ENCODE measurements around the gene FBXW10B.
"Not testable (repeated sequence)": the region's sequence is repeated elsewhere in the genome, so short reads cannot be mapped to it uniquely, and the experiment has no call there.

Gene FBXW10B

GRCh38 chr17:15619331-15620058 lies at the start of gene FBXW10B:
TSS of gene FBXW10B (minus strand) at chr17:15619704. CDS start at chr17:15619512, 192 bp downstream.
- in situ Hi-C loops (cut with MboI; ENCODE audit: low sequenced_read_pairs): not testable (repeated sequence)

GRCh38 chr17:15663691-15664090 lies 44.2 kb upstream of the FBXW10B start:
- in situ Hi-C loops (cut with MboI; ENCODE audit: low sequenced_read_pairs): no loop called here

GRCh38 chr17:15663176-15663575 lies 43.7 kb upstream of the FBXW10B start:
- in situ Hi-C loops (cut with MboI; ENCODE audit: low sequenced_read_pairs): no loop called here

GRCh38 chr17:15662681-15663080 lies 43.2 kb upstream of the FBXW10B start:
- in situ Hi-C loops (cut with MboI; ENCODE audit: low sequenced_read_pairs): no loop called here

- in situ Hi-C loops (cut with MboI; ENCODE audit: low sequenced_read_pairs): no loop called here
Measured at GRCh38 chr17:15660077-15660476, 40.6 kb upstream of the FBXW10B start.

GRCh38 chr17:15659663-15660062 lies 40.2 kb upstream of the FBXW10B start:
- in situ Hi-C loops (cut with MboI; ENCODE audit: low sequenced_read_pairs): no loop called here

GRCh38 chr17:15659236-15659635 lies 39.7 kb upstream of the FBXW10B start:
- in situ Hi-C loops (cut with MboI; ENCODE audit: low sequenced_read_pairs): no loop called here

- in situ Hi-C loops (cut with MboI; ENCODE audit: low sequenced_read_pairs): no loop called here
Measured at GRCh38 chr17:15658296-15658695, 38.8 kb upstream of the FBXW10B start.

- in situ Hi-C loops (cut with MboI; ENCODE audit: low sequenced_read_pairs): no loop called here
Measured at GRCh38 chr17:15657868-15658267, 38.4 kb upstream of the FBXW10B start.

GRCh38 chr17:15654886-15655561 lies 35.5 kb upstream of the FBXW10B start:
- in situ Hi-C loops (cut with MboI; ENCODE audit: low sequenced_read_pairs): no loop called here

- in situ Hi-C loops (cut with MboI; ENCODE audit: low sequenced_read_pairs): not testable (repeated sequence)
Measured at GRCh38 chr17:15654401-15654800, 34.9 kb upstream of the FBXW10B start.

- in situ Hi-C loops (cut with MboI; ENCODE audit: low sequenced_read_pairs): no loop called here
Measured at GRCh38 chr17:15652960-15653359, 33.5 kb upstream of the FBXW10B start.

- in situ Hi-C loops (cut with MboI; ENCODE audit: low sequenced_read_pairs): no loop called here
Measured at GRCh38 chr17:15651583-15652110, 32.1 kb upstream of the FBXW10B start.

GRCh38 chr17:15650741-15651582 lies 31.5 kb upstream of the FBXW10B start:
- in situ Hi-C loops (cut with MboI; ENCODE audit: low sequenced_read_pairs): no loop called here

- in situ Hi-C loops (cut with MboI; ENCODE audit: low sequenced_read_pairs): no loop called here
Measured at GRCh38 chr17:15649861-15650421, 30.4 kb upstream of the FBXW10B start.

GRCh38 chr17:15648386-15648785 lies 28.9 kb upstream of the FBXW10B start:
- in situ Hi-C loops (cut with MboI; ENCODE audit: low sequenced_read_pairs): no loop called here

- in situ Hi-C loops (cut with MboI; ENCODE audit: low sequenced_read_pairs): not testable (repeated sequence)
Measured at GRCh38 chr17:15645942-15646312, 26.4 kb upstream of the FBXW10B start.

- in situ Hi-C loops (cut with MboI; ENCODE audit: low sequenced_read_pairs): not testable (repeated sequence)
Measured at GRCh38 chr17:15645099-15645941, 25.8 kb upstream of the FBXW10B start.

- in situ Hi-C loops (cut with MboI; ENCODE audit: low sequenced_read_pairs): not testable (repeated sequence)
Measured at GRCh38 chr17:15642505-15643251, 23.2 kb upstream of the FBXW10B start.

All from hTERT RPE-1 (cell line).